Neural cell (in vitro differentiated cells): ENCODE results near the gene SLC2A6.

ENCODE experiments used
- EZH2 ChIP-seq: fragments of 200-600, 300-800 bp; shearing (Covaris generic), sonication (generic); IDR thresholded peaks from 2 replicates; pipeline ENCODE4 v1.6.1; 2014; ENCODE audit warnings: antibody characterized with exemption, low read length, borderline replicate concordance, mild to moderate bottlenecking; ENCODE audit not compliant: insufficient read depth, poor library complexity, severe bottlenecking
- MXI1 ChIP-seq: fragments of 450-650 bp; conservative IDR thresholded peaks from 2 replicates; pipeline ENCODE4 v1.6.1; 2014; ENCODE audit warnings: antibody characterized with exemption, mild to moderate bottlenecking; ENCODE audit not compliant: poor library complexity, severe bottlenecking
- POLR2AphosphoS5 ChIP-seq: IDR thresholded peaks from 2 replicates; pipeline ENCODE4 v1.6.1; 2012
- RAD21 ChIP-seq: fragments of 450-650 bp; conservative IDR thresholded peaks from 2 replicates; pipeline ENCODE4 v1.6.1; 2014; ENCODE audit warnings: antibody characterized with exemption, mild to moderate bottlenecking, moderate library complexity
- SMC3 ChIP-seq: fragments of 450-650 bp; conservative IDR thresholded peaks from 2 replicates; pipeline ENCODE4 v1.6.1; 2014; ENCODE audit warnings: antibody characterized with exemption, mild to moderate bottlenecking, moderate library complexity; ENCODE audit not compliant: poor library complexity
- TF ChIP-seq, protein P1 (sequence below): fragments of 450-650 bp; IDR thresholded peaks from 2 replicates; pipeline ENCODE4 v1.5.1; 2014; ENCODE audit warnings: antibody characterized with exemption, mild to moderate bottlenecking, moderate library complexity; ENCODE audit not compliant: poor library complexity, severe bottlenecking
- TF ChIP-seq, protein P2 (sequence below): IDR thresholded peaks from 2 replicates; pipeline ENCODE4 v1.6.1; 2012; ENCODE audit warnings: borderline replicate concordance

DNA sequence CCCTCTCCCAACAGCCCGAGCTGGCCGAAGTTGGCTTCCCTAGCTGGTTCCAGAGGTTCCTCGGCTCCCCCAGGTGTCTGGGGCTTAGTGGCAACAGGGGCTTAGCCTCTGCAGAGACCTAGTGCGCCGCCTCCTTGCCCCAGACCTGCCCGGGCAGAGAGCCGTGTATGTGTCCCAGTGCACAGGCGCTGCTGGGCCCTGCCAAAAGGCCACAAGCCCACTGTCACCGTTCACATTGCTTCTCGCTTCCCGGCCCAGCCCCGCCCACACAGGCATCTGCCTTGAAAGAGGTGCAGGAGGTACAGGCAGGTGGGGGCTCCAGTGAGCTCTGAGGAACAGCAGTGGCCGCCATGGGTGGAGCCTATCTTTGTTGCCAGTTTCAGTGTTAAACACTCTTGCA, 21.7 kb downstream of the SLC2A6 start:
- TF ChIP-seq, protein P1, sequence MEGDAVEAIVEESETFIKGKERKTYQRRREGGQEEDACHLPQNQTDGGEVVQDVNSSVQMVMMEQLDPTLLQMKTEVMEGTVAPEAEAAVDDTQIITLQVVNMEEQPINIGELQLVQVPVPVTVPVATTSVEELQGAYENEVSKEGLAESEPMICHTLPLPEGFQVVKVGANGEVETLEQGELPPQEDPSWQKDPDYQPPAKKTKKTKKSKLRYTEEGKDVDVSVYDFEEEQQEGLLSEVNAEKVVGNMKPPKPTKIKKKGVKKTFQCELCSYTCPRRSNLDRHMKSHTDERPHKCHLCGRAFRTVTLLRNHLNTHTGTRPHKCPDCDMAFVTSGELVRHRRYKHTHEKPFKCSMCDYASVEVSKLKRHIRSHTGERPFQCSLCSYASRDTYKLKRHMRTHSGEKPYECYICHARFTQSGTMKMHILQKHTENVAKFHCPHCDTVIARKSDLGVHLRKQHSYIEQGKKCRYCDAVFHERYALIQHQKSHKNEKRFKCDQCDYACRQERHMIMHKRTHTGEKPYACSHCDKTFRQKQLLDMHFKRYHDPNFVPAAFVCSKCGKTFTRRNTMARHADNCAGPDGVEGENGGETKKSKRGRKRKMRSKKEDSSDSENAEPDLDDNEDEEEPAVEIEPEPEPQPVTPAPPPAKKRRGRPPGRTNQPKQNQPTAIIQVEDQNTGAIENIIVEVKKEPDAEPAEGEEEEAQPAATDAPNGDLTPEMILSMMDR, result no peak
- TF ChIP-seq EZH2 (no peak), POLR2AphosphoS5 (no peak), SMC3 (no peak), MXI1 (no peak), RAD21 (no peak)
- TF ChIP-seq, protein P2, sequence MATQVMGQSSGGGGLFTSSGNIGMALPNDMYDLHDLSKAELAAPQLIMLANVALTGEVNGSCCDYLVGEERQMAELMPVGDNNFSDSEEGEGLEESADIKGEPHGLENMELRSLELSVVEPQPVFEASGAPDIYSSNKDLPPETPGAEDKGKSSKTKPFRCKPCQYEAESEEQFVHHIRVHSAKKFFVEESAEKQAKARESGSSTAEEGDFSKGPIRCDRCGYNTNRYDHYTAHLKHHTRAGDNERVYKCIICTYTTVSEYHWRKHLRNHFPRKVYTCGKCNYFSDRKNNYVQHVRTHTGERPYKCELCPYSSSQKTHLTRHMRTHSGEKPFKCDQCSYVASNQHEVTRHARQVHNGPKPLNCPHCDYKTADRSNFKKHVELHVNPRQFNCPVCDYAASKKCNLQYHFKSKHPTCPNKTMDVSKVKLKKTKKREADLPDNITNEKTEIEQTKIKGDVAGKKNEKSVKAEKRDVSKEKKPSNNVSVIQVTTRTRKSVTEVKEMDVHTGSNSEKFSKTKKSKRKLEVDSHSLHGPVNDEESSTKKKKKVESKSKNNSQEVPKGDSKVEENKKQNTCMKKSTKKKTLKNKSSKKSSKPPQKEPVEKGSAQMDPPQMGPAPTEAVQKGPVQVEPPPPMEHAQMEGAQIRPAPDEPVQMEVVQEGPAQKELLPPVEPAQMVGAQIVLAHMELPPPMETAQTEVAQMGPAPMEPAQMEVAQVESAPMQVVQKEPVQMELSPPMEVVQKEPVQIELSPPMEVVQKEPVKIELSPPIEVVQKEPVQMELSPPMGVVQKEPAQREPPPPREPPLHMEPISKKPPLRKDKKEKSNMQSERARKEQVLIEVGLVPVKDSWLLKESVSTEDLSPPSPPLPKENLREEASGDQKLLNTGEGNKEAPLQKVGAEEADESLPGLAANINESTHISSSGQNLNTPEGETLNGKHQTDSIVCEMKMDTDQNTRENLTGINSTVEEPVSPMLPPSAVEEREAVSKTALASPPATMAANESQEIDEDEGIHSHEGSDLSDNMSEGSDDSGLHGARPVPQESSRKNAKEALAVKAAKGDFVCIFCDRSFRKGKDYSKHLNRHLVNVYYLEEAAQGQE, result no peak
